ENCODE results near the gene KRT77.

DNA sequence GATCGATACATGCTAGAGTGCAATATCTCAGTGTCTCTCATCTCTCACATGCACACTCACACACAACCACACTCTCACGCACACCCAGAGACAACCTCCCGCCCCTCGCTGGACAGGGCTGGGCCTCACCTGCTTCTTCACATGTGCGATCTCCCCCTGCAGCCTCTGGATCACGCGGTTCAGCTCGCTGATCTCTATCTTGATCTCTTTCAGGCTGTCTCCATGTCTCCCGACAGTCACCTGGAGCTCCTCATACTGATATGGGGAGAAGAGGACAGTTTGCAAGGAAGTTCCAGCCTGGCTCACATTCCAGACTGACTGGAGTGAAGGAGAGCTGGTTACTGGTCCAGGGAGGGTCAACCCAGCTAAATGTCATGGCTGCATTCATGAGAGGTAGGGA, 55.7 kb downstream of the KRT77 start:
- TF ChIP-seq TARDBP (IDR thresholded peaks at IDR 0.05) (no peak), HDGF (IDR thresholded peaks at IDR 0.05; ENCODE audit: borderline replicate concordance) (no peak), SP1 (IDR thresholded peaks at IDR 0.05) (no peak), BHLHE40 (IDR thresholded peaks at IDR 0.05; ENCODE audit: borderline replicate concordance) (no peak), NFRKB (IDR thresholded peaks at IDR 0.05) (no peak), FOXA1 (IDR thresholded peaks at IDR 0.05) (no peak), LEF1 (IDR thresholded peaks at IDR 0.05; ENCODE audit: borderline replicate concordance) (no peak), FOXM1 (IDR thresholded peaks at IDR 0.05; ENCODE audit: borderline replicate concordance) (no peak), SUZ12 (IDR thresholded peaks at IDR 0.05) (no peak), ELF4 (IDR thresholded peaks at IDR 0.05) (no peak)
- TF ChIP-seq, protein P1, sequence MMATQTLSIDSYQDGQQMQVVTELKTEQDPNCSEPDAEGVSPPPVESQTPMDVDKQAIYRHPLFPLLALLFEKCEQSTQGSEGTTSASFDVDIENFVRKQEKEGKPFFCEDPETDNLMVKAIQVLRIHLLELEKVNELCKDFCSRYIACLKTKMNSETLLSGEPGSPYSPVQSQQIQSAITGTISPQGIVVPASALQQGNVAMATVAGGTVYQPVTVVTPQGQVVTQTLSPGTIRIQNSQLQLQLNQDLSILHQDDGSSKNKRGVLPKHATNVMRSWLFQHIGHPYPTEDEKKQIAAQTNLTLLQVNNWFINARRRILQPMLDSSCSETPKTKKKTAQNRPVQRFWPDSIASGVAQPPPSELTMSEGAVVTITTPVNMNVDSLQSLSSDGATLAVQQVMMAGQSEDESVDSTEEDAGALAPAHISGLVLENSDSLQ (IDR thresholded peaks at IDR 0.05), result no peak
